ENCODE data around the gene CDK14.

CDK14 gene

GRCh38 chr7:90688810-90689209 is 92.7 kb downstream of the CDK14 start:
- no peak for DNase-seq

- DNase-seq = no peak
These were observed 93.1 kb downstream of the CDK14 start for GRCh38 chr7:90689260-90689659.

GRCh38 chr7:90690159-90690858 is 94.2 kb downstream of the CDK14 start:
- DNase-seq = no peak

- peak; percentile 56 for DNase-seq
These were observed 96.3 kb downstream of the CDK14 start for GRCh38 chr7:90692396-90692795.

GRCh38 chr7:90692947-90693346 is 96.8 kb downstream of the CDK14 start:
- peak; percentile 36 for DNase-seq

- no peak for DNase-seq
These were observed 97.8 kb downstream of the CDK14 start for GRCh38 chr7:90693939-90694338.

GRCh38 chr7:90698616-90699015 is 102.5 kb downstream of the CDK14 start:
- DNase-seq = no peak

GRCh38 chr7:90701021-90701420 is 104.9 kb downstream of the CDK14 start:
- DNase-seq = no peak

GRCh38 chr7:90701771-90702170 is 105.7 kb downstream of the CDK14 start:
- no peak for DNase-seq

GRCh38 chr7:90705391-90706071 is 109.4 kb downstream of the CDK14 start:
- DNase-seq = no peak

- DNase-seq = no peak
These were observed 110.1 kb downstream of the CDK14 start for GRCh38 chr7:90706072-90706716.

GRCh38 chr7:90708841-90709317 is 112.8 kb downstream of the CDK14 start:
- peak; percentile 10 for DNase-seq

- peak; percentile 65 for DNase-seq
These were observed 113.7 kb downstream of the CDK14 start for GRCh38 chr7:90709501-90710465.

GRCh38 chr7:90710466-90710850 is 114.3 kb downstream of the CDK14 start:
- DNase-seq = no peak

- DNase-seq = no peak
These were observed 117.5 kb downstream of the CDK14 start for GRCh38 chr7:90713628-90714027.

- DNase-seq = no peak
These were observed 118.9 kb downstream of the CDK14 start for GRCh38 chr7:90715067-90715466.

- peak; percentile 31 for DNase-seq
These were observed 121.4 kb downstream of the CDK14 start for GRCh38 chr7:90717296-90718060.

GRCh38 chr7:90719155-90719554 is 123.0 kb downstream of the CDK14 start:
- no peak for DNase-seq

- DNase-seq = peak; percentile 81
These were observed 125.1 kb downstream of the CDK14 start for GRCh38 chr7:90720984-90721760.

GRCh38 chr7:90721869-90722431 is 125.8 kb downstream of the CDK14 start:
- DNase-seq = no peak

GRCh38 chr7:90723233-90723632 is 127.1 kb downstream of the CDK14 start:
- DNase-seq = no peak

Measured in fibroblast of skin of right biceps (primary cell).